ENCODE results near the gene EHD4.

DNA sequence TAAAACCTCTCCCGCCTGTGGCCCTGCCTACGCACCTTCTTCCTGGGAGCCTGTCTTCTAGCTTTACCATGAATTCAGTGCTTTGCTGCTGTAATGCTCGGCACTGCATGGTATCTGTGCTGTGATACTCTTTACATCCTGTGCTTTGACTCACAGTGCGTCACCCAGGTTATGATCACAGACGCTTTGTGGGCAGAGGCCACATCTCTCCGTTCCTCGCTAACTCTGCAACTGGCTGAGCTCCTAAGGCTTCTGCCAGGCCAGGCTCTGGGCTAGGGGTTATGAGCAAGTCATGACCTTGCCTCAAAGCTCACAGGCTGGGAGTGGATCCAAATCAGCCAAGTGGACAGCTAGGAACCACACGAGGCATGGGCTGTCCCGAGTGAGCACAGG is 101.7 kb downstream of the EHD4 start:
- TF ChIP-seq, protein P1, sequence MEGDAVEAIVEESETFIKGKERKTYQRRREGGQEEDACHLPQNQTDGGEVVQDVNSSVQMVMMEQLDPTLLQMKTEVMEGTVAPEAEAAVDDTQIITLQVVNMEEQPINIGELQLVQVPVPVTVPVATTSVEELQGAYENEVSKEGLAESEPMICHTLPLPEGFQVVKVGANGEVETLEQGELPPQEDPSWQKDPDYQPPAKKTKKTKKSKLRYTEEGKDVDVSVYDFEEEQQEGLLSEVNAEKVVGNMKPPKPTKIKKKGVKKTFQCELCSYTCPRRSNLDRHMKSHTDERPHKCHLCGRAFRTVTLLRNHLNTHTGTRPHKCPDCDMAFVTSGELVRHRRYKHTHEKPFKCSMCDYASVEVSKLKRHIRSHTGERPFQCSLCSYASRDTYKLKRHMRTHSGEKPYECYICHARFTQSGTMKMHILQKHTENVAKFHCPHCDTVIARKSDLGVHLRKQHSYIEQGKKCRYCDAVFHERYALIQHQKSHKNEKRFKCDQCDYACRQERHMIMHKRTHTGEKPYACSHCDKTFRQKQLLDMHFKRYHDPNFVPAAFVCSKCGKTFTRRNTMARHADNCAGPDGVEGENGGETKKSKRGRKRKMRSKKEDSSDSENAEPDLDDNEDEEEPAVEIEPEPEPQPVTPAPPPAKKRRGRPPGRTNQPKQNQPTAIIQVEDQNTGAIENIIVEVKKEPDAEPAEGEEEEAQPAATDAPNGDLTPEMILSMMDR (IDR thresholded peaks at IDR 0.05; ENCODE audit: low read length), result no peak
- TF ChIP-seq EZH2 (IDR thresholded peaks at IDR 0.05; ENCODE audit: borderline replicate concordance, low read length), result no peak
